ENCODE results near the gene SUPT3H. TPM values are rescaled to one million over a fixed set of nuclear protein-coding genes. Genes with fewer than 3 reads are reported as not detected.

SUPT3H gene
- total RNA-seq, 1 donor = 4.7 TPM

GRCh38 chr6:45411959-45412358, 34.2 kb upstream of the SUPT3H start:
- Histone ChIP-seq H3K27me3 (ENCODE audit: insufficient read depth, low read length) (no peaks in the 10 kb centered on the region), H4K20me1 (ENCODE audit: insufficient read depth, low read length) (no peaks in the 10 kb centered on the region), H3K9me3 (ENCODE audit: low read depth, low read length) (no peaks in the 10 kb centered on the region), H3K4me2 (ENCODE audit: insufficient read depth, low read length) (no peak overlapping the region), H3K27ac (ENCODE audit: low read depth, low read length) (no peak overlapping the region), H3K4me1 (ENCODE audit: insufficient read depth, low read length) (peaks cover 15% of the 10 kb centered on the region), H3K4me3 (ENCODE audit: insufficient read depth, low read length) (no peak overlapping the region), H2AFZ (ENCODE audit: low read length) (no peak overlapping the region), H3K79me2 (ENCODE audit: insufficient read depth, low read length) (no peaks in the 10 kb centered on the region), H3K36me3 (ENCODE audit: insufficient read depth, low read length) (no peaks in the 10 kb centered on the region)
- no peak for DNase-seq (ENCODE audit: insufficient read length, low spot score, missing footprints)
- no peak for TF ChIP-seq CTCF (IDR thresholded peaks at IDR 0.05; ENCODE audit: extremely low read depth, low read depth, low read length)

- no peak overlapping the region for H2AFZ ChIP-seq (ENCODE audit: low read length)
- H3K4me2 ChIP-seq (ENCODE audit: insufficient read depth, low read length) = no peak overlapping the region
- H3K4me1 ChIP-seq (ENCODE audit: insufficient read depth, low read length) = no peaks in the 10 kb centered on the region
- H3K4me3 ChIP-seq (ENCODE audit: insufficient read depth, low read length) = no peak overlapping the region
- no peak for DNase-seq (ENCODE audit: insufficient read length, low spot score, missing footprints)
- H4K20me1 ChIP-seq (ENCODE audit: insufficient read depth, low read length) = no peaks in the 10 kb centered on the region
- no peaks in the 10 kb centered on the region for H3K27me3 ChIP-seq (ENCODE audit: insufficient read depth, low read length)
- no peaks in the 10 kb centered on the region for H3K36me3 ChIP-seq (ENCODE audit: insufficient read depth, low read length)
- no peak for TF ChIP-seq CTCF (IDR thresholded peaks at IDR 0.05; ENCODE audit: extremely low read depth, low read depth, low read length)
- H3K9me3 ChIP-seq (ENCODE audit: low read depth, low read length) = no peaks in the 10 kb centered on the region
- H3K27ac ChIP-seq (ENCODE audit: low read depth, low read length) = no peak overlapping the region
- H3K79me2 ChIP-seq (ENCODE audit: insufficient read depth, low read length) = no peaks in the 10 kb centered on the region
Measured at GRCh38 chr6:45400021-45400420, 22.3 kb upstream of the SUPT3H start.

GRCh38 chr6:45398075-45398813, 20.5 kb upstream of the SUPT3H start:
- DNase-seq (ENCODE audit: insufficient read length, low spot score, missing footprints) = peak; percentile 43
- no peak overlapping the region for H3K4me2 ChIP-seq (ENCODE audit: insufficient read depth, low read length)

More at GRCh38 chr6:45398075-45398813, 20.5 kb upstream of the SUPT3H start:
- Histone ChIP-seq H3K27me3 (ENCODE audit: insufficient read depth, low read length) (no peaks in the 10 kb centered on the region), H3K4me3 (ENCODE audit: insufficient read depth, low read length) (no peak overlapping the region), H3K79me2 (ENCODE audit: insufficient read depth, low read length) (no peaks in the 10 kb centered on the region), H3K4me1 (ENCODE audit: insufficient read depth, low read length) (no peaks in the 10 kb centered on the region), H4K20me1 (ENCODE audit: insufficient read depth, low read length) (no peaks in the 10 kb centered on the region), H3K9me3 (ENCODE audit: low read depth, low read length) (no peaks in the 10 kb centered on the region), H3K36me3 (ENCODE audit: insufficient read depth, low read length) (no peaks in the 10 kb centered on the region), H3K27ac (ENCODE audit: low read depth, low read length) (no peak overlapping the region), H2AFZ (ENCODE audit: low read length) (no peak overlapping the region)
- no peak for TF ChIP-seq CTCF (IDR thresholded peaks at IDR 0.05; ENCODE audit: extremely low read depth, low read depth, low read length)

Data from osteoblast (primary cell).